ENCODE measurements around the gene PRDM9.
"Not testable (repeated sequence)": the region's sequence is repeated elsewhere in the genome, so short reads cannot be mapped to it uniquely, and the experiment has no call there.

DNA sequence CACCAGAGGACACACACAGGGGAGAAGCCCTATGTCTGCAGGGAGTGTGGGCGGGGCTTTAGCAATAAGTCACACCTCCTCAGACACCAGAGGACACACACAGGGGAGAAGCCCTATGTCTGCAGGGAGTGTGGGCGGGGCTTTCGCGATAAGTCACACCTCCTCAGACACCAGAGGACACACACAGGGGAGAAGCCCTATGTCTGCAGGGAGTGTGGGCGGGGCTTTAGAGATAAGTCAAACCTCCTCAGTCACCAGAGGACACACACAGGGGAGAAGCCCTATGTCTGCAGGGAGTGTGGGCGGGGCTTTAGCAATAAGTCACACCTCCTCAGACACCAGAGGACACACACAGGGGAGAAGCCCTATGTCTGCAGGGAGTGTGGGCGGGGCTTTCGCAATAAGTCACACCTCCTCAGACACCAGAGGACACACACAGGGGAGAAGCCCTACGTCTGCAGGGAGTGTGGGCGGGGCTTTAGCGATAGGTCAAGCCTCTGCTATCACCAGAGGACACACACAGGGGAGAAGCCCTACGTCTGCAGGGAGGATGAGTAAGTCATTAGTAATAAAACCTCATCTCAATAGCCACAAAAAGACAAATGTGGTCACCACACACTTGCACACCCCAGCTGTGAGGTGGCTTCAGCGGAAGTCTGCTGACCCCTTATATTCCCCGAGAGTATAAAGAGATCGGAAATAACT is 20.0 kb downstream of the PRDM9 start:
- not testable (repeated sequence) for TF ChIP-seq POLR2A, CTCF, EP300 (IDR thresholded peaks at IDR 0.05)
